ENCODE data around the gene PTP4A2.
A peak's percentile ranks its signal among the peaks of the same experiment; 100 is the strongest.
"Not testable (repeated sequence)": the region's sequence is repeated elsewhere in the genome, so short reads cannot be mapped to it uniquely, and the experiment has no call there.

The PTP4A2 gene

GRCh38 chr1:31949862-31950261 is 11.7 kb upstream of the PTP4A2 start:
- no peak for DNase-seq (ENCODE audit: low read depth)

- DNase-seq (ENCODE audit: low read depth): not testable (repeated sequence)
These were observed 7.5 kb upstream of the PTP4A2 start for GRCh38 chr1:31945677-31946076.

GRCh38 chr1:31944205-31945089 is 6.3 kb upstream of the PTP4A2 start:
- peak; percentile 86 for DNase-seq (ENCODE audit: low read depth)

- no peak for DNase-seq (ENCODE audit: low read depth)
These were observed 5.5 kb upstream of the PTP4A2 start for GRCh38 chr1:31943546-31944184.

- DNase-seq (ENCODE audit: low read depth): not testable (repeated sequence)
These were observed 3.9 kb upstream of the PTP4A2 start for GRCh38 chr1:31942061-31942460.

- DNase-seq (ENCODE audit: low read depth): peak; percentile 50
These were observed 1.5 kb upstream of the PTP4A2 start for GRCh38 chr1:31939484-31940329.

GRCh38 chr1:31937300-31938183 is 626 bp downstream of the PTP4A2 start:
- DNase-seq (ENCODE audit: low read depth): peak; percentile 71

- DNase-seq (ENCODE audit: low read depth): no peak
These were observed 1.2 kb downstream of the PTP4A2 start for GRCh38 chr1:31936981-31937299.

- no peak for DNase-seq (ENCODE audit: low read depth)
These were observed 1.7 kb downstream of the PTP4A2 start for GRCh38 chr1:31936278-31936980.

- peak; percentile 43 for DNase-seq (ENCODE audit: low read depth)
These were observed 3.2 kb downstream of the PTP4A2 start for GRCh38 chr1:31934706-31935629.

- no peak for DNase-seq (ENCODE audit: low read depth)
These were observed 5.5 kb downstream of the PTP4A2 start for GRCh38 chr1:31932491-31933316.

- peak; percentile 32 for DNase-seq (ENCODE audit: low read depth)
These were observed 6.5 kb downstream of the PTP4A2 start for GRCh38 chr1:31931593-31932225.

- no peak for DNase-seq (ENCODE audit: low read depth)
These were observed 7.2 kb downstream of the PTP4A2 start for GRCh38 chr1:31930836-31931592.

GRCh38 chr1:31927661-31927980 is 10.5 kb downstream of the PTP4A2 start:
- no peak for DNase-seq (ENCODE audit: low read depth)

- DNase-seq (ENCODE audit: low read depth): no peak
These were observed 11.1 kb downstream of the PTP4A2 start for GRCh38 chr1:31926853-31927660.

GRCh38 chr1:31926252-31926651 is 11.9 kb downstream of the PTP4A2 start:
- DNase-seq (ENCODE audit: low read depth): no peak

- not testable (repeated sequence) for DNase-seq (ENCODE audit: low read depth)
These were observed 12.3 kb downstream of the PTP4A2 start for GRCh38 chr1:31925824-31926223.

All from fibroblast of gingiva (primary cell).